Dermis blood vessel endothelial cell (primary cell): ENCODE measurements around the gene SETD1B. TPM values are rescaled to one million over a fixed set of nuclear protein-coding genes. Genes with fewer than 3 reads are reported as not detected.
A peak's percentile ranks its signal among the peaks of the same experiment; 100 is the strongest.
"Not testable (repeated sequence)": the region's sequence is repeated elsewhere in the genome, so short reads cannot be mapped to it uniquely, and the experiment has no call there.

Source experiments
- DNase-seq: peaks from one replicate; pipeline ENCODE4 v3.0.0; 2010
- total RNA-seq: library from RNA; depleted of rRNA; stranded (reverse); fragments of >200 nt; gene quantifications from 2 replicates; pipeline ENCODE4 v1.2.3, GENCODE V29; 2014

Gene SETD1B
- total RNA-seq, 1 donor from 2014 or later, result 2.7 TPM

DNA sequence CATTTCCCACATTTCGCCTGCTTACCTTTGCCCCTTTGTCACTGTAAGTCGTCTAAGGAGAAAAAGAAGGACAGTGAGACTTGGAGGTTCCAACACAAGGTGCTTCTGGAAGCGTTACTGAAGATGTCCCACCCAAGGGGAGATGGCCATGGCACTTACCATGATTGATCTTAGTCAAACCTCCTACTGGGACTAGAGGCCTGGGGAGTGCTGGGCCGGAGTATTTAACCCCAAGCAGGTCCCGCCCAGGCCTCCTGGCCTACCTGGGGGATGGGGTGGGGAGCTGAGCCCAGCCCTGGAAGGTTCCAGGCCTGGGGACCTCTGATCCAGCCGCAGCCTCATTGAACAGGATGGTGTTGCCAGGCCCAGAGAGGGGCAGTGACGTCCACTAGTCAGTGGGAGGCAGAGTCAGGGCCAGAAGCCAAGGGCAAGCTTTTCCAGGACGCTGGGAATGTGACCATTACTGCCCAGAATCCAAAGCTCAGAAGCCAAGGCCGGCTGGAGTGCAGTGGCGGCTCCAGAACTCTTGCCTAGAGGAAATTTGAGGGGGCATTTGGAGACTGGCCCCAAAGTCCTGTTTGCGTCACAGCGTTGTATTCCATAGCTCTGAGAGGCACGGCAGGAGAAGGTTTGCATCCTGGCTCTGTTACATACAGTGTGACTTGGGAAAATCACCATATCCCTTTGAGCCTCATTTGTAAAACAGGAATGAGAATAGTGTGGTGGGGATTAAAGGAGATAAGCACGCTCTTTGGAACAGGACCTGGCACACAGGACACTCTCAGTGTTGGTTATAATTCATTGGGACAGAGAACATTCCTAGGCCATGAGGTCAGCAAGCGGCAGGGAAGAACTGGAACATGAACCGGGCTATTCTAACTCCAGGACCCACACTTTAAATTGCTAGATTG is 55.1 kb downstream of the SETD1B start, which contains the start of gene HPD:
HPD (minus strand) TSS at position 198 of the 911 bp plus-strand sequence; CDS start at position 162, 36 bp downstream.
- DNase-seq, result peak; percentile 18

DNA sequence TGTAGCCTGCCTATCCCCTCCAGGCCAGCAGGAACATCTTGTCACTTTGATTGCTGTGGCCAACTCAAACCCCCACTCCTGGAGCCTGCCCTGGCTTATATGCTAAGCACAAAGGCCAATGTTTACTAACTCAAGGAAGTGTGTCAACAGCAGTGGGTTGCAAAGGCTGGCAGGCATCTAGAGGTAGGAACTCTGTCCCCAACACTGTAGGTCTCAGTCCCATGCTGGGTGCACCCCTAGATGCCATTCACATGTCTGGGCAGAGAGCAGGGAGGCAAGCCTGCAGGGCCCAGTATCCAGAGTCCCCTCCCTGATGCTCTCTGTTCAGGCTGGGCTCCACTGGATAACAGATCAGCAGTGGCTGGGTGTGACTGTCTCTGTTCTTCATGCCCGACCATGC is 56.4 kb downstream of the SETD1B start:
- DNase-seq, result no peak

DNA sequence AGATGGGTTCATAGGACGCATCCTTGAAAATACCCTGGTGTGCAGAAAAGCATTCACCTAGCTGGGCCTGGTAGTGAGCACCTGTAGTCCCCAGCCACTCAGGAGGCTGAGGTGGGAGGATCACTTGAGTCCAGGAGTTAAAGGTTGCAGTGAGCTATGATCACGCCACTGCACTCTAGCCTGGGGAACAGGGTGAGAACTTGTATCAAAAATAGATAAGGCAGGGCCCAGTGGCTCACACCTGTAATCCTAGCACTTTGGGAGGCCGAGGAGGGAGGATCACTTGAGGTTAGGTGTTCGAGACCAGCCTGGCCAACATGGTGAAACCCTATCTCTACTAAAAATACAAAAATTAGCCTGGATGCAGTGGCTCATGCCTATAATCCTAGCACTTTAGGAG is 56.9 kb downstream of the SETD1B start:
- not testable (repeated sequence) for DNase-seq

DNA sequence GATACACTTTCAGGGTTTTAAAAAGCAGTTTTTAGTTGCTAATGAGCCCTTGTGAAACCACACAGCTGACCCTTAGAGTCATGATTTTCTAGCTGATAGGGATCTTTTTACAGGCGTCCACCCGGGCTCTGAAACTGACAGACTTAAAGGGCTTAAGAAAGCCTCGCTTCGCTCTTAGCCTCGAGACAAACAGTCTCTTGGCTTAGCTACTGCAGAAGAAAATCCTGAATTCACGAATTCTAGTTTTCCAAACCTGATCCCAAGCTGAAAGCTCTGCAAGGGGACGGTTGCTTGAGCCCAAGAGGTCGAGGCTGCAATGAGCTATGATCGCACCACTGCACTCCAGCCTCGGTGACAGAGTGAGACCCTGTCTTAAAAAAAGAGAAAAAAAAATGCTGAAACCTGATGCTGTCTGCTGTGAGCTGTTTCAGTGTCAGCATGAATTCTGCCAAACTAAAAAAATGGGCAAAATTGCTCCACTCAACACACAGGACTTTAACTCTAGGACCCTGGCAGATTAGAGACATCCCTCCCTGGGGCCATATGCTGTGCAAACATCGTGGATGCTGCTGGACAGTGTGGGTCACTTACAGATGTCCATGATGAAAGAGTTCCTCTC is 57.9 kb downstream of the SETD1B start:
- DNase-seq, result no peak

DNA sequence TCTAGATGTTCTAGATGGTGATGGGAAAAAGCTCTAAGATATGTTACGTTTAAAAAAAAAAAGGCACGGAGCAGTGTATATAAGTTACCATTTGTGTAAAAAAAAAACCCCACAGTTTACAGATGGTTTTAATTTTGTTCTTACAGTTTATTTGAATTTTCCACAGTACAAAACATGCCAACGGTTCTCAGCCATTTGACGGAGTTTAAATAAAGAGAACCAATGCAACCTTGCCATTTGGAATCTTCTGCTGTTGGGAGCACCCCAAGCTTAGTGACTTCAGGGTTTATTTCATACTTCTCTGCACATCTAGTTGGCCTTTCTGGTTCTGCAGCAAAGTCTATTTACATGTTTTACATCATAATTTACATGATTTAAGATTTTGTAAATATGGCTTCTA is 62.5 kb downstream of the SETD1B start:
- DNase-seq, result no peak

DNA sequence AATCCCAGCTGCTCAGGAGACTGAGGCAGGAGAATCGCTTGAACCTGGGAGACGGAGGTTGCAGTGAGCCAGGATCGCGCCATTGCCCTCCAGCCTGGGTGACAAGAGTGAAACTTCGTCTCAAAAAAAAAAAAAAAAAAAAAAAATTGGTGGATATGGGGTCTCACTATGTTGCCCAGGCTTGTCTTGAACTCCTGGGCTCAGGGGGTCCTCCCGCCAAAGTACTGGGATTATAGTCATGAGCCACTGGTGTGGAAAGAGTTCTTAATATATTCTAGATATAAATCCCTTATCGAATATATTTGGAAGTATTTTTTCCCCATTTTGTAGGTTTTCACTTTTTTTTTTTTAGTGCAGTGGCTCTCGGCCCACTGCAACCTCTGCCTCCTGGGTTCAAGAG is 65.4 kb downstream of the SETD1B start:
- not testable (repeated sequence) for DNase-seq

DNA sequence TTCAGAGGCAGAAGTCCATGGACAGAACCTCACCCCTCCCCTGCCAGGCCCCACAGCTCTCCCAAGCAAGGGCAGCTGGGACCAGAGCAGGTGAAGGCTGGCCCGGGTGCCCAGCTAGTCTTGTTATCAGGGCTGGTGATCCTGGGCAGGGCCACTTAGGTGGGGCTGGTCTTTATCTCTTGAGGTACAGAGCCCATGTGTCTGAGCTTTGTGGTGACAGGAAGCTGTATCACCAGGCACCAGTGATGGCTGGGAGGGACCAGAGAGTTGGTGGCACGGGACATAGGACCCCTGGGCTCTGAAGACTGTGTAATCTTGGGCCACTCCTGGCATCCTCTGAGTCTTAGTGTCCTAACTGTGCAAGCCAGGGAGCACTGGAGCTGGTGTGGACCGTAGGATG is 67.7 kb downstream of the SETD1B start:
- no peak for DNase-seq

DNA sequence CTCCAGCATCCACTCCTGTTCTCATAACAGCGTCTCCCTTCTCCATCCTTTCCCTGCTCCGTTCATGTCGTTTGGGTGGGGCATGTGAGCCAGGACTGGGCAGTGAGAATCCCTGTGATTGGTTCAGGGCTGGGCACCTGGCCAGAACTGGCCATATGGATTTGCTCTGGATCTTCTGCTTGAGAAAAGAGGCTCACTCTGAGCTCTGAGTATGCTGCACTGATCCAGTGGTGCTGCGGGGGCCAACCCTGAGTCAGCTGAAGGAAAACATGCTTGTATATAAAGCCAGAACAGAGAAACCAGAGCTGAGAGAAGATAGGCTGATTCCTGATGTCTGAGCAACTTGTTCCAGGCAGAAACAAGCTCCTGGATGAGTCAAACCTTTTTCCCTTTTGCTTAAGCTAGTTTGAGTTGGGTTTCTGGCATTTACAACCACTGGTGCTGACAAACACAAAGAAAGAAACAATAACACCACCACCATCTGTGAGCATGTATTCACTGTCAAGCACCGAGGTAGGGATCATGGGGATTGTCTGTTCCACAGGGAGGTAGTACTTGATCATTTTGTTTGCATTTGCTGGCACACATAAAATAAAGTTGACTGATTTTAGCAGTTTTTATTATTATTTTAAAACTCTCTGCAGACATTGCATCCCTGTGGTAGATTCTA is 68.9 kb downstream of the SETD1B start:
- peak; percentile 14 for DNase-seq

DNA sequence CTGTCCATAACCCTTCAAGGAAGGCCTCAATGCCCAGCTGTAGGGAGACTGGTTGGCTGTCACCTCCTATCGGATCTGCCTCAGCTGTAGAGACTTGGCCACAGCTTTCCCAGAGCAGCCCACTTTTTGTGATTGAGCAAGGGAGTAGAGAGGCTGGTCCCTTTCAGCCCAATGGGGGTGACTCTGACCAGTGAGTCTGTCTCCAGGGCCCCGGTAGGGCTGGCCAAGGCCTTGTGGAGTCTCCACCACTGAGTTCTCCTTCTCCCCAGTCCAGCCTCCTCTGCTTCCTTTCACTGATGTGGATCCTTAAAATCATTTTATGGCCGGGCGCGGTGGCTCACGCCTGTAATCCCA is 69.4 kb downstream of the SETD1B start:
- DNase-seq, result no peak

DNA sequence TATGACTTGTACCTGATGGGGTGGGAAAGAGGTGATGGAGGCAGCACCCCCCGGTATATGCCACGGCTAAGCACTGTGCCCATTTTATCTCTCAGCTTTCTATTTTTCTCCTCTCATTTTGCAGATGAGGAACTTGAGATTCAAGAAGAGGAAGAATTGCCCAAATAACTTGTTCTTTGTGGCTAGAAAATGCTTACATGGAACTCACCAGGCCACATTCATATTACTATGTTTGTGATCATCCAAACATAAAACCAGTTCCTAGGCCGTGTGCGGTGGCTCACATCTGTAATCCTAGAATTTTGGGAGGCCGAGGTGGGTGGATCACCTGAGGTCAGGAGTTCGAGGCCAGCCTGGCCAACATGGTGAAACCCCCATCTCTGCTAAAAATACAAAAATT is 70.3 kb downstream of the SETD1B start:
- no peak for DNase-seq

DNA sequence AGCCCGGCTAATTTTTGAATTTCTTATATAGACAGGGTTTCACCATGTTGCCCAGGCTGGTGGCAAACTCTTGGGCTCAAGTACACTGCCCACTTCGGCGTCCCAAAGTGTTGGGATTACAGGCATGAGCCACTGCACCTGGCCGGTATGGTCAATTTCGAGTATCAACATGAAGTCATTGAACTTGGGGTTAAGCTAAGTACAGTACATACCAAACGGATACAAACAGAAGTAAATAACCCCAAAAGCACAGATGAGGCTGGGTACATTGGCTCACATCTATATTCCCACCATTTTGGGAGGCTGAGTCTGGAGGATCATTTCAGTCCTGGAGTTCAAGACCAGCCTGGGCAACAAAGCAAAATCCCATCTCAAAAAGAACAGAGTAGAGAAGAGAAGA is 71.8 kb downstream of the SETD1B start:
- DNase-seq, result no peak

DNA sequence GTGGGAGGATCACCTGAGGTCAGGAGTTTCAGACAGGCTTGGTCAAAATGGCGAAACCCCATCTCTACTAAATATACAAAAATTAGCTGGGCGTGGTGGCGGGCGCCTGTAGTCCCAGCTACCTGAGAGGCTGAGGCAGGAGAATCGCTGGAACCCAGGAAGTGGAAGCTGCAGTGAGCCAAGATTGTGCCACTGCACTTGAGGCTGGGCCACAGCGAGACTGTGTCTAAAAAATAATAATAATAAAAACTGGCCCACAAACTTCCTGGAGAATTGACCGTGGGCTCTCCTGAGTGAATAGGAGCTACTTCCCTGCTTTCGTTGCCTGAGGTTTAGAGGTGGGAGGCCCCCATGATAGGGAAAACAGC is 72.3 kb downstream of the SETD1B start:
- not testable (repeated sequence) for DNase-seq

Other genes with a start within 250 kb of the SETD1B start
- gene KDM2B, start 223.0 kb upstream of the SETD1B start, total RNA-seq, result 29.4 and 32.0 TPM in 2 replicates
- 20.3 and 35.2 TPM in 2 replicates for gene ORAI1, start 177.5 kb upstream of the SETD1B start, total RNA-seq
- 0.28 TPM in 1 of 2 replicates, not detected in the other for gene MORN3, start 134.4 kb upstream of the SETD1B start, total RNA-seq
- 4.9 and 6.8 TPM in 2 replicates for gene TMEM120B, start 91.3 kb upstream of the SETD1B start, total RNA-seq
- 6.1 and 6.5 TPM in 2 replicates for gene RHOF, start 10.3 kb upstream of the SETD1B start, total RNA-seq
- gene HPD, start 54.9 kb downstream of the SETD1B start, total RNA-seq, result not detected in 2 replicates
- gene PSMD9, start 84.8 kb downstream of the SETD1B start, total RNA-seq, result 48.5 and 131 TPM in 2 replicates
- 0.56 and 2.9 TPM in 2 replicates for gene CFAP251, start 114.6 kb downstream of the SETD1B start, total RNA-seq
- 4.6 and 6.8 TPM in 2 replicates for gene BCL7A, start 217.9 kb downstream of the SETD1B start, total RNA-seq